Mesenchymal stem cell (in vitro differentiated cells and primary cell): ENCODE measurements around the gene LRIT1. TPM values are rescaled to one million over a fixed set of nuclear protein-coding genes. Genes with fewer than 3 reads are reported as not detected.

Experiments
- DNase-seq: peaks from one replicate; pipeline ENCODE4 v3.0.0-alpha.2; 2013
- H2AFZ ChIP-seq: one replicate; pipeline ENCODE4 v1.6.1; 2013; ENCODE audit warnings: low read depth, mild to moderate bottlenecking, control low read depth, inconsistent platforms, low read length, moderate library complexity
- H2AK5ac ChIP-seq: 2 replicates; pipeline ENCODE4 v1.6.1; 2013; ENCODE audit warnings: low read length, moderate library complexity, mild to moderate bottlenecking, inconsistent platforms; ENCODE audit not compliant: severe bottlenecking
- H2BK120ac ChIP-seq: one replicate; pipeline ENCODE4 v1.6.1; 2013; ENCODE audit warnings: low read depth, mild to moderate bottlenecking, inconsistent platforms, low read length, moderate library complexity
- H2BK12ac ChIP-seq, 2 experiments: one replicate each; pipeline ENCODE4 v1.6.1; 2013; ENCODE audit warnings: inconsistent platforms in 2 of 2, low read length in 2 of 2, mild to moderate bottlenecking in 2 of 2, moderate library complexity in 2 of 2, control low read depth in 1 of 2
- H2BK15ac ChIP-seq: one replicate; pipeline ENCODE4 v1.6.1; 2013; ENCODE audit warnings: mild to moderate bottlenecking, low read depth, inconsistent platforms; ENCODE audit not compliant: poor library complexity, severe bottlenecking
- H2BK5ac ChIP-seq: 2 replicates; pipeline ENCODE4 v1.6.1; 2013; ENCODE audit warnings: low read depth, mild to moderate bottlenecking, low read length, control low read depth, inconsistent platforms; ENCODE audit not compliant: poor library complexity, severe bottlenecking
- H3K14ac ChIP-seq, 2 experiments: one replicate each; pipeline ENCODE4 v1.6.1; 2013; ENCODE audit warnings: inconsistent platforms in 2 of 2, low read length in 2 of 2, control low read depth in 1 of 2, mild to moderate bottlenecking in 1 of 2, moderate library complexity in 1 of 2
- H3K18ac ChIP-seq, 2 experiments: one replicate each; pipeline ENCODE4 v1.6.1; 2013; ENCODE audit warnings: inconsistent platforms in 2 of 2, low read length in 2 of 2, control low read depth in 1 of 2, low read depth in 1 of 2, mild to moderate bottlenecking in 1 of 2
- H3K23ac ChIP-seq, 2 experiments: one replicate each; pipeline ENCODE4 v1.6.1; 2013; ENCODE audit warnings: inconsistent platforms in 2 of 2, low read length in 2 of 2, mild to moderate bottlenecking in 2 of 2, moderate library complexity in 2 of 2, control low read depth in 1 of 2
- H3K27ac ChIP-seq: 2 replicates; pipeline ENCODE4 v1.5.1; 2013; ENCODE audit warnings: mild to moderate bottlenecking, moderate library complexity, low read length, control low read depth, inconsistent platforms; ENCODE audit not compliant: poor library complexity, severe bottlenecking
- H3K27me3 ChIP-seq, 2 experiments: 2 replicates each; pipeline versions ENCODE4 v1.6.1 to v1.7.0; 2013; ENCODE audit warnings: low read length in 2 of 2, mild to moderate bottlenecking in 2 of 2, moderate library complexity in 2 of 2, control low read depth in 1 of 2, inconsistent platforms in 1 of 2; ENCODE audit not compliant: control insufficient read depth in 1 of 2, insufficient read depth in 1 of 2
- H3K36me3 ChIP-seq, 2 experiments: 2 replicates each; pipeline versions ENCODE4 v1.6.1 to v1.7.0; 2013; ENCODE audit warnings: low read length in 2 of 2, control low read depth in 1 of 2, inconsistent platforms in 1 of 2, low read depth in 1 of 2, mild to moderate bottlenecking in 1 of 2; ENCODE audit not compliant: insufficient read depth in 2 of 2, control insufficient read depth in 1 of 2
- H3K4ac ChIP-seq, 2 experiments: one replicate each; pipeline ENCODE4 v1.6.1; 2013; ENCODE audit warnings: inconsistent platforms in 2 of 2, low read length in 2 of 2, mild to moderate bottlenecking in 2 of 2, moderate library complexity in 2 of 2, control low read depth in 1 of 2, low read depth in 1 of 2
- H3K4me1 ChIP-seq: 2 replicates; pipeline ENCODE4 v1.6.1; 2013; ENCODE audit warnings: low read depth, low read length, control low read depth; ENCODE audit not compliant: control insufficient read depth, insufficient read depth
- H3K4me2 ChIP-seq: 2 replicates; pipeline ENCODE4 v1.6.1; 2013; ENCODE audit warnings: low read length, mild to moderate bottlenecking, inconsistent platforms; ENCODE audit not compliant: poor library complexity, severe bottlenecking
- H3K4me3 ChIP-seq, 2 experiments: 2 replicates each; pipeline versions ENCODE4 v1.5.1 to v1.7.0; 2013; ENCODE audit warnings: low read length in 2 of 2, mild to moderate bottlenecking in 2 of 2, control low read depth in 1 of 2, low read depth in 1 of 2; ENCODE audit not compliant: insufficient read depth in 1 of 2
- H3K79me1 ChIP-seq: replicated peaks from 2 replicates; pipeline ENCODE4 v1.6.1; 2013; ENCODE audit warnings: mild to moderate bottlenecking, control low read depth, low read length, inconsistent platforms; ENCODE audit not compliant: poor library complexity, severe bottlenecking
- H3K9ac ChIP-seq: 2 replicates; pipeline ENCODE4 v1.7.0; 2013; ENCODE audit warnings: mild to moderate bottlenecking, low read length, moderate library complexity
- H3K9me3 ChIP-seq: 2 replicates; pipeline ENCODE4 v1.7.0; 2013; ENCODE audit warnings: mild to moderate bottlenecking, low read length; ENCODE audit not compliant: control insufficient read depth
- H4K8ac ChIP-seq: one replicate; pipeline ENCODE4 v1.6.1; 2013; ENCODE audit warnings: inconsistent platforms, mild to moderate bottlenecking, low read length, moderate library complexity
- H4K91ac ChIP-seq: one replicate; pipeline ENCODE4 v1.6.1; 2013; ENCODE audit warnings: mild to moderate bottlenecking, low read length, inconsistent platforms
- WGBS: methylation state at CpG from one replicate; pipeline ENCODE4 v1.1.7; 2013; ENCODE audit warnings: mixed read lengths; 5-methylcytosine and 5-hydroxymethylcytosine counted together
- polyA plus RNA-seq, 2 experiments: library from polyadenylated mRNA; stranded (reverse); fragments of 200-250 nt; gene quantifications; one replicate each; pipeline ENCODE4 v1.2.3, GENCODE V29; 2013

LRIT1 gene, protein sequence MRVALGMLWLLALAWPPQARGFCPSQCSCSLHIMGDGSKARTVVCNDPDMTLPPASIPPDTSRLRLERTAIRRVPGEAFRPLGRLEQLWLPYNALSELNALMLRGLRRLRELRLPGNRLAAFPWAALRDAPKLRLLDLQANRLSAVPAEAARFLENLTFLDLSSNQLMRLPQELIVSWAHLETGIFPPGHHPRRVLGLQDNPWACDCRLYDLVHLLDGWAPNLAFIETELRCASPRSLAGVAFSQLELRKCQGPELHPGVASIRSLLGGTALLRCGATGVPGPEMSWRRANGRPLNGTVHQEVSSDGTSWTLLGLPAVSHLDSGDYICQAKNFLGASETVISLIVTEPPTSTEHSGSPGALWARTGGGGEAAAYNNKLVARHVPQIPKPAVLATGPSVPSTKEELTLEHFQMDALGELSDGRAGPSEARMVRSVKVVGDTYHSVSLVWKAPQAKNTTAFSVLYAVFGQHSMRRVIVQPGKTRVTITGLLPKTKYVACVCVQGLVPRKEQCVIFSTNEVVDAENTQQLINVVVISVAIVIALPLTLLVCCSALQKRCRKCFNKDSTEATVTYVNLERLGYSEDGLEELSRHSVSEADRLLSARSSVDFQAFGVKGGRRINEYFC
- polyA plus RNA-seq (2013, experiment 1 of 2) = not detected
- polyA plus RNA-seq (2013, experiment 2 of 2) = not detected

DNA sequence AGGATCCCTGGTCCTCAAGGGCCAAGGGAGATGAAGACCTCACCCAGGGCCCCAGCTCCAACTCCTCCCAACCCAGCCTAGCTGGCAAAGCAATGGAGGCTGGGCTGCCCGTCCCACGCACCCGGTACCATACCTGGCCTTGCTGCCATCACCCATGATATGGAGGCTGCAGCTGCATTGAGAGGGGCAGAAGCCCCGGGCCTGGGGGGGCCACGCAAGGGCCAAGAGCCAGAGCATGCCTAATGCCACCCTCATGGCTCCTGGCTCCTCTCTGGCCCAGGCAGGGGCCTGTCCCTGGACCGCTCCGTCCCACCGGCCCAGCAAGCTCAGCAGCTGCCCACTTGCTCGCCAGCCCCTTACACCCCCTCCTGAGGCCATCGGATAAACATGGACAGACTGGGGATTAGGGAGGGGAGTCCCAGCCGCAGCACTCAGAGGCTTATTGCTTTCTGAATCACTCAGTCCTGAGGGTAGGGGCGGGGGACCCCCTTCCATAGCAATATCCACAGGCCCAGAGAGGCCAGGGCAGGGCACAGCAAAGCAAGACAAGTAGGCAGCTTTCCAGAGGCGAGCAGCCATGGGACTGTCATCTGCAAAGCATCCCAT is at the start of gene LRIT1:
TSS of gene LRIT1 (minus strand) at position 362 of the 606 bp plus-strand sequence. CDS start at position 255, 107 bp downstream.
- Histone ChIP-seq H3K14ac (no peak within 1 kb of the TSS), H3K4me3 (no peak within 1 kb of the TSS), H2BK5ac (no peak within 1 kb of the TSS), H3K4ac (no peak within 1 kb of the TSS), H4K8ac (no peak within 1 kb of the TSS), H3K18ac (no peak within 1 kb of the TSS), H3K23ac (no peak within 1 kb of the TSS), H2BK15ac (no peak within 1 kb of the TSS), H3K4me1 (no peaks in the 10 kb centered on the region), H4K91ac (no peak within 1 kb of the TSS), H3K9me3 (no peaks in the 10 kb centered on the region), H3K27me3 (peaks cover 35 to 38% of the 10 kb centered on the region in 2 experiments), H3K27ac (no peak within 1 kb of the TSS), H3K9ac (no peak within 1 kb of the TSS), H2BK12ac (no peak within 1 kb of the TSS), H3K4me2 (no peak within 1 kb of the TSS), H2AFZ (no peak within 1 kb of the TSS), H2BK120ac (no peak within 1 kb of the TSS), H3K79me1 (no peaks in the 10 kb centered on the region), H2AK5ac (no peak within 1 kb of the TSS), H3K36me3 (no peaks in the 10 kb centered on the region)
- 85% methylated on average over 13 of the region's 13 CpGs for WGBS
- no peak for DNase-seq

DNA sequence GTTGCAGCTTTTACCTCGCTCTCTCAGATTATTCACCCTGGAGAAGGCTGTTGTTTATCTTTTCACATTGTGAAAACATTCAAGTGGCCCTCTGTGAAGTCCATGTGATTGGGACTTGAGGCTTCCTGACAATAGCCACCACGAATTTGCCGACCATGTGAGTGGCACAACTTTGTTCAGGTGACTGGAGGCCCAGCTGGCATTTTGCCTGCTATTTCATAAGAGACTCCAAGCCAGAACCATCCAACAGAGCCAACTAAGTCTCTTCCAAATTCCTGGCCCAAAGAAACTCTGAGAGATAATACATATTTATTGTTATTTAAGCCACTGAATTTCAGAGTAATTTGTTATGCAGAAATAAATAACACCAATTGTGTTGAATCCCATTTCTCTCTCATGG is 48.9 kb upstream of the LRIT1 start:
- Histone ChIP-seq H3K36me3 (no peaks in the 10 kb centered on the region), H3K23ac (no peak overlapping the region), H3K4me1 (peaks cover 2% of the 10 kb centered on the region), H3K9ac (no peak overlapping the region), H3K27me3 (peaks cover 3 to 14% of the 10 kb centered on the region in 2 experiments), H3K9me3 (no peaks in the 10 kb centered on the region), H3K4ac (no peak overlapping the region), H2AFZ (no peak overlapping the region), H4K8ac (no peak overlapping the region), H3K27ac (no peak overlapping the region), H2BK120ac (no peak overlapping the region), H2AK5ac (no peak overlapping the region), H2BK12ac (no peak overlapping the region), H4K91ac (no peak overlapping the region), H3K4me2 (no peak overlapping the region), H2BK5ac (no peak overlapping the region), H2BK15ac (no peak overlapping the region), H3K18ac (no peak overlapping the region), H3K79me1 (no peaks in the 10 kb centered on the region), H3K14ac (no peak overlapping the region), H3K4me3 (no peak overlapping the region)
- WGBS = 62% methylated on average over 3 of the region's 3 CpGs
- DNase-seq = no peak

DNA sequence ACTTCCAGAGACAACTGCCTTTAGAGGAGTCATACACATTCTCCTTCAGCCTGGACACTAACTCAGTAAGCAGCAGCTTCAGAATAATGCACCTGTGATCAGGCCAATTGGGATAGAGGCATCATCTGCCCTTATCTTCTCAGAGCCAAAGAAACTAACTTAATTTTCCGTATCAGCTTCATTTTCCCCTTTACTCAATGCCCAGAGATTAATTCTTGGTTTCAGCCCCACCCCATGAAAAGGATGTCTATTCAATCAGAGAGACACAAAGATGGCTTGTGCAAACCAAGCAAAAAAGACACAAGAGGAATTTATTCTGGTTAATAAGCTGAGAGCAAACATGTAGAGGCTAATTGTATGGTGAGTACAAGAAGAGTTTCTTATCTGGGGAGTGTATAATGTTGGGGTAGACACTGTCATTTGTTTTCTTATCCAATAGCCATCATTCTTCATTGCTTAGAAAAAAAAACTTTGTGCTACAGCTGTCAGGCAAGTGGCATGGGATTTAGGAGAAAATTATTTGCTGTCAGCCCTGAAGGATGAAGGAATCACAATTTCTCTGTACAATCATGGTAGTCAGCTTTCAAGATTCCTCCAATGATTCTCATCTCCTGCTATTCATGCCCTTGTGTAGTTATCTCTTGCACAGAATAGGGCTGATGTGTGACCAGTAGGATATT is 48.3 kb upstream of the LRIT1 start:
- WGBS = 77% methylated on average over 1 of the region's 1 CpG
- Histone ChIP-seq H3K9ac (no peak overlapping the region), H3K4me1 (peaks cover 2% of the 10 kb centered on the region), H2AK5ac (no peak overlapping the region), H3K79me1 (no peaks in the 10 kb centered on the region), H2BK120ac (no peak overlapping the region), H4K8ac (no peak overlapping the region), H3K27ac (no peak overlapping the region), H3K23ac (no peak overlapping the region), H2AFZ (no peak overlapping the region), H2BK15ac (no peak overlapping the region), H2BK5ac (no peak overlapping the region), H2BK12ac (no peak overlapping the region), H3K36me3 (no peaks in the 10 kb centered on the region), H3K4ac (no peak overlapping the region), H3K27me3 (peaks cover 3 to 14% of the 10 kb centered on the region in 2 experiments), H3K4me2 (no peak overlapping the region), H3K9me3 (no peaks in the 10 kb centered on the region), H4K91ac (no peak overlapping the region), H3K18ac (no peak overlapping the region), H3K4me3 (no peak overlapping the region), H3K14ac (no peak overlapping the region)
- DNase-seq = no peak

DNA sequence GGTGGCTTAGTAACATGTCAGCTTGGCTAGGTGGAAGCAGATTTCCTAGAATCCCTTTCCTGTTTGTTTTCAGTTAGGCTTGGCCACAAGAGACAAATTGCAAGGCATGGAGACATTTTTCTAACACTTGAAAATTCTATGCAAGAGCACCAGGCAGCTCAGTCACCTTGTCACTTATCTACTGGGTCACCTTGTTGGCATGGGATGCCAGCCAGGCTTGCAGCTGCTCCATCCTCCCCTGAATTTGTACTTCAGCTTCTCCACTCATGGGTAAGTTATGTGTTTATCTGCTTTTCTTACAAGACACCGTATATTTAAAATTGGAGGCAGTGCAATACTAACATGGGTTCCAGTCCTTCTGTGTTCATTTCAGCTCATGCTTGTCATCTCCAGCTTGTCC is 46.8 kb upstream of the LRIT1 start:
- Histone ChIP-seq H3K27me3 (peaks cover 3 to 14% of the 10 kb centered on the region in 2 experiments), H3K9ac (no peak overlapping the region), H2BK5ac (no peak overlapping the region), H2AK5ac (no peak overlapping the region), H2AFZ (no peak overlapping the region), H3K4ac (no peak overlapping the region), H3K9me3 (no peaks in the 10 kb centered on the region), H3K36me3 (no peaks in the 10 kb centered on the region), H3K79me1 (no peaks in the 10 kb centered on the region), H3K4me3 (no peak overlapping the region), H4K8ac (no peak overlapping the region), H3K27ac (no peak overlapping the region), H2BK120ac (no peak overlapping the region), H3K14ac (no peak overlapping the region), H3K23ac (no peak overlapping the region), H2BK12ac (no peak overlapping the region), H3K18ac (no peak overlapping the region), H3K4me1 (no peaks in the 10 kb centered on the region), H4K91ac (no peak overlapping the region), H3K4me2 (no peak overlapping the region), H2BK15ac (no peak overlapping the region)
- WGBS = 100% methylated on average over 1 of the region's 1 CpG
- no peak for DNase-seq
